ENCODE results near the gene ACRBP.

ACRBP gene

DNA sequence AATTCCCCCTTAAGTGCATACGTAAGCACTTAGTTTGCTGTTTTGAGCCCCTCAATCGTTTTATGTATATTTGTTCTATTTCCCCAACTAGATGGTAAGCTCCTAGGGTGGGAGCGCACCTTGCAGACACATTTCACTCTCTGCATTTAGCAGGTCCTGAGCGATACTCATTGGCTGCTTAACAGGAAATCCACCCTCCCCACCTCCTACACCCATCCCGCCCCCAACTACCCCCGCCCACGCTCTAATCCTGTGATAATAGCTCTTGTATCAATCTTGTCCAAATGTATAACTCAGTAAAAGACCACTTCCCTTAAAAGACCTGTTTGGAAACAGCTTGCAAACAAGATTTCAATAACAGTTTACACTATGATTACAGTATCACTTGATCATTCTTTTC is 19.6 kb downstream of the ACRBP start:
- Histone ChIP-seq H3K4me2 (ENCODE audit: insufficient read depth, low read length) (peak overlapping the region; percentile 64), H4K20me1 (ENCODE audit: insufficient read depth, low read length) (no peaks in the 10 kb centered on the region), H3K9ac (ENCODE audit: low read depth, low read length) (peak overlapping the region; percentile 39), H3K4me1 (ENCODE audit: insufficient read depth, low read length) (peaks cover 27% of the 10 kb centered on the region), H3K9me3 (ENCODE audit: insufficient read depth, low read length, severe bottlenecking) (no peaks in the 10 kb centered on the region), H3K27me3 (ENCODE audit: insufficient read depth, low read length, poor library complexity) (no peaks in the 10 kb centered on the region), H3K27ac (ENCODE audit: low read length) (0 out of 2 replicates have a peak overlapping the region, but pooled peaks have one; percentile 39), H3K36me3 (ENCODE audit: insufficient read depth, low read length) (no peaks in the 10 kb centered on the region), H3K4me3 (ENCODE audit: low read depth in 1 of 2, low read length in 2 of 2) (peak overlapping the region in 1 of 2 experiments; percentile 54; a peak in 2 of 4 replicates), H2AFZ (ENCODE audit: low read depth, low read length) (peak overlapping the region; percentile 66), H3K79me2 (ENCODE audit: insufficient read depth, low read length) (no peaks in the 10 kb centered on the region)
- peak; percentile 63 for DNase-seq
- no peak for TF ChIP-seq EZH2 (IDR thresholded peaks at IDR 0.05; ENCODE audit: borderline replicate concordance, low read depth, low read length, severe bottlenecking)
- TF ChIP-seq, protein P1, sequence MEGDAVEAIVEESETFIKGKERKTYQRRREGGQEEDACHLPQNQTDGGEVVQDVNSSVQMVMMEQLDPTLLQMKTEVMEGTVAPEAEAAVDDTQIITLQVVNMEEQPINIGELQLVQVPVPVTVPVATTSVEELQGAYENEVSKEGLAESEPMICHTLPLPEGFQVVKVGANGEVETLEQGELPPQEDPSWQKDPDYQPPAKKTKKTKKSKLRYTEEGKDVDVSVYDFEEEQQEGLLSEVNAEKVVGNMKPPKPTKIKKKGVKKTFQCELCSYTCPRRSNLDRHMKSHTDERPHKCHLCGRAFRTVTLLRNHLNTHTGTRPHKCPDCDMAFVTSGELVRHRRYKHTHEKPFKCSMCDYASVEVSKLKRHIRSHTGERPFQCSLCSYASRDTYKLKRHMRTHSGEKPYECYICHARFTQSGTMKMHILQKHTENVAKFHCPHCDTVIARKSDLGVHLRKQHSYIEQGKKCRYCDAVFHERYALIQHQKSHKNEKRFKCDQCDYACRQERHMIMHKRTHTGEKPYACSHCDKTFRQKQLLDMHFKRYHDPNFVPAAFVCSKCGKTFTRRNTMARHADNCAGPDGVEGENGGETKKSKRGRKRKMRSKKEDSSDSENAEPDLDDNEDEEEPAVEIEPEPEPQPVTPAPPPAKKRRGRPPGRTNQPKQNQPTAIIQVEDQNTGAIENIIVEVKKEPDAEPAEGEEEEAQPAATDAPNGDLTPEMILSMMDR (IDR thresholded peaks at IDR 0.05; ENCODE audit: borderline replicate concordance, extremely low read depth, low read length, poor library complexity, severe bottlenecking) = no peak
- peak; percentile 77 for ATAC-seq (ENCODE audit: insufficient read depth, low read depth)

DNA sequence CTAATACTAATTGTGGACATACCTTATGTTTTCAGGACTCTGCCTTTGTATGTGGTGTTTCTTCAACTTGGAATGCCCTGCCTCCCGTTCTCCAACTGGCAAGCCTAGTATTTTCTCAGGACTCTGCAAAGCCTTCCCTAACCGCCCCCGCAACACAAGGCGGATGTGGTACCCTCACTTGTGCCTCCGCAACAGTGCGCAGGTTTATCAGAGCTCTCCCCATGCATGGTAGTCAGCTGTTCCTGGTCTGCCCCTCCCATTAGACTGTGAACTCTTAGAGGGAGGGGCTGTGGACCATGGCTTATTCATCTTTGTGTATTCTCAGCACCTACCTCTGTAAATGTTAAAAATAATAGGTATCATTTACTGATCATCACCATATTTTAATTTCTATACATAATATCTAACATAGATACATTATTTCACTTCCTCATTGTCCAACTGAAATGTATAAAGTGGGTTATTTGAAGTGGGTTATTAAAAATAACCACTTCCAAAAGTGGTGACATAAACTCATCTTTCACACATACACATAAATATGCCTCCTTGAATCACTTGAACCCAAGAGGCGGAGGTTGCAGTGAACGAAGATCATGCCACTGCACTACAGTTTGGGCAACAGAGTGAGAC is 20.5 kb downstream of the ACRBP start:
- no peak overlapping the region for H3K27ac ChIP-seq (ENCODE audit: low read length)
- no peaks in the 10 kb centered on the region for H3K79me2 ChIP-seq (ENCODE audit: insufficient read depth, low read length)
- H3K27me3 ChIP-seq (ENCODE audit: insufficient read depth, low read length, poor library complexity) = no peaks in the 10 kb centered on the region
- ATAC-seq (ENCODE audit: insufficient read depth, low read depth) (peak; percentile 66), DNase-seq (peak; percentile 60)
- H2AFZ ChIP-seq (ENCODE audit: low read depth, low read length) = peak overlapping the region; percentile 66
- no peaks in the 10 kb centered on the region for H3K9me3 ChIP-seq (ENCODE audit: insufficient read depth, low read length, severe bottlenecking)
- TF ChIP-seq, protein P1 (IDR thresholded peaks at IDR 0.05; ENCODE audit: borderline replicate concordance, extremely low read depth, low read length, poor library complexity, severe bottlenecking) = no peak
- TF ChIP-seq EZH2 (IDR thresholded peaks at IDR 0.05; ENCODE audit: borderline replicate concordance, low read depth, low read length, severe bottlenecking) = no peak
- H3K4me2 ChIP-seq (ENCODE audit: insufficient read depth, low read length) = peak overlapping the region; percentile 64; the same call in 1 of the 2 replicates
- H4K20me1 ChIP-seq (ENCODE audit: insufficient read depth, low read length) = no peaks in the 10 kb centered on the region
- H3K36me3 ChIP-seq (ENCODE audit: insufficient read depth, low read length) = no peaks in the 10 kb centered on the region
- peaks cover 19% of the 10 kb centered on the region for H3K4me1 ChIP-seq (ENCODE audit: insufficient read depth, low read length)
- 0 out of 2 replicates have a peak overlapping the region, but pooled peaks have one; percentile 39 for H3K9ac ChIP-seq (ENCODE audit: low read depth, low read length)
- H3K4me3 ChIP-seq (ENCODE audit: low read depth in 1 of 2, low read length in 2 of 2) = peak overlapping the region in 1 of 2 experiments; percentile 54; a peak in 2 of 4 replicates

DNA sequence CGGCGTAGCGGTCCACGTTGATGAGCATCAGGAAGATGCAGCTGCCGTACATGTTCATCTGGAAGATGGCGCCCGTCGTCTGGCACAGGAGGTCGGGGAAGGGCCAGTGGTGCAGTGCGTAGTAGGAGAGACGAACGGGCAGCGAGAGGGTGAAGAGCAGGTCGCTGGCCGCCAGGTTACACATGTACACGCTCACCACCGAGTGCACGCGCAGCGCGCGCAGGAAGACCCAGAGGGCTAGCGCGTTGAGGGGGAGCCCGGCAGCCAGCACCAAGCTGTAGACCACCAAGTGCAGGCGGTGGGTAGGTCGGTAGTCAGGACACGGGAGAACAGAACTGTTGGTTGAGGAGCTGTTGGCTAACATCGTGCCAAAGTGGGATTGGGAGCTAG is 26.4 kb downstream of the ACRBP start:
- H3K27ac ChIP-seq (ENCODE audit: low read length) = no peak overlapping the region
- TF ChIP-seq, protein P1 (IDR thresholded peaks at IDR 0.05; ENCODE audit: borderline replicate concordance, extremely low read depth, low read length, poor library complexity, severe bottlenecking) = no peak
- no peak for TF ChIP-seq EZH2 (IDR thresholded peaks at IDR 0.05; ENCODE audit: borderline replicate concordance, low read depth, low read length, severe bottlenecking)
- no peak overlapping the region for H3K4me2 ChIP-seq (ENCODE audit: insufficient read depth, low read length)
- no peak for DNase-seq
- no peak overlapping the region for H2AFZ ChIP-seq (ENCODE audit: low read depth, low read length)
- peaks cover 3% of the 10 kb centered on the region for H3K4me1 ChIP-seq (ENCODE audit: insufficient read depth, low read length)
- no peak overlapping the region for H3K4me3 ChIP-seq (ENCODE audit: low read depth in 1 of 2, low read length in 2 of 2)
- no peak for ATAC-seq (ENCODE audit: insufficient read depth, low read depth)
- H3K9ac ChIP-seq (ENCODE audit: low read depth, low read length) = no peak overlapping the region
- no peaks in the 10 kb centered on the region for H3K36me3 ChIP-seq (ENCODE audit: insufficient read depth, low read length)
- no peaks in the 10 kb centered on the region for H3K27me3 ChIP-seq (ENCODE audit: insufficient read depth, low read length, poor library complexity)
- no peaks in the 10 kb centered on the region for H4K20me1 ChIP-seq (ENCODE audit: insufficient read depth, low read length)
- H3K79me2 ChIP-seq (ENCODE audit: insufficient read depth, low read length) = no peaks in the 10 kb centered on the region
- H3K9me3 ChIP-seq (ENCODE audit: insufficient read depth, low read length, severe bottlenecking) = no peaks in the 10 kb centered on the region

Measured in DND-41 (cell line).